Muscle of leg (tissue), 16 donors: ENCODE data around the gene KLF6. TPM values are rescaled to one million over a fixed set of nuclear protein-coding genes. Genes with fewer than 3 reads are reported as not detected.

Experiments
- DNase-seq: peaks from one replicate; pipeline ENCODE4 v3.0.0; 2013
- H3K27ac ChIP-seq: one replicate; pipeline ENCODE4 v1.5.1; 2013; ENCODE audit warnings: mild to moderate bottlenecking, low read length, control low read depth
- H3K27me3 ChIP-seq: one replicate; pipeline ENCODE4 v1.6.1; 2013; ENCODE audit warnings: low read length; ENCODE audit not compliant: control insufficient read depth, insufficient read depth
- H3K36me3 ChIP-seq: one replicate; pipeline ENCODE4 v1.6.1; 2013; ENCODE audit warnings: low read length; ENCODE audit not compliant: control insufficient read depth, insufficient read depth
- H3K4me1 ChIP-seq: one replicate; pipeline ENCODE4 v1.6.1; 2013; ENCODE audit warnings: low read length; ENCODE audit not compliant: control insufficient read depth, insufficient read depth
- H3K4me3 ChIP-seq: one replicate; pipeline ENCODE4 v1.5.1; 2013; ENCODE audit warnings: low read length, control low read depth
- H3K9me3 ChIP-seq: replicated peaks from 2 replicates; pipeline ENCODE4 v1.6.1; 2013; ENCODE audit warnings: low read depth, low read length; ENCODE audit not compliant: control insufficient read depth
- WGBS: methylation state at CpG from one replicate; pipeline ENCODE4 v1.1.5; 2013; ENCODE audit warnings: missing lambda C conversion rate; ENCODE audit not compliant: insufficient coverage; 5-methylcytosine and 5-hydroxymethylcytosine counted together
- long read RNA-seq, 11 donors: transcript quantifications; one replicate each; lab custom pipeline, GENCODE V29; 2026
- polyA plus RNA-seq, 8 donors: library from polyadenylated mRNA; unstranded; fragments of 120-200 nt; gene quantifications; one replicate each; pipeline versions ENCODE4 v1.2.1 to v1.2.3, GENCODE V29; 2013; ENCODE audit warnings: inconsistent platforms in 1 of 8, low replicate concordance in 1 of 8; ENCODE audit not compliant: insufficient read length in 8 of 8, insufficient read depth in 1 of 8
- total RNA-seq: library from RNA; stranded (reverse); fragments of 120-200 nt; gene quantifications from one replicate; pipeline ENCODE4 v1.2.4, GENCODE V29; 2013

The KLF6 gene
- 40.7 TPM for total RNA-seq
- 100 to 1,000 TPM in 1 of 8 donors, 10 to 100 TPM in 7; 82.7 to 139 (median 86.3) TPM for polyA plus RNA-seq
- long read RNA-seq, donor 1, full-length matches to known transcripts: 17 of 17 reads
- long read RNA-seq, donor 1, partial matches to known transcripts: 0 of 17 reads
- long read RNA-seq, donor 1, other reads (novel, unspliced or antisense): 0 of 17 reads
- long read RNA-seq, donor 2, full-length matches to known transcripts: 2 of 2 reads
- long read RNA-seq, donor 2, partial matches to known transcripts: 0 of 2 reads
- long read RNA-seq, donor 2, other reads (novel, unspliced or antisense): 0 of 2 reads
- long read RNA-seq, donor 3, full-length matches to known transcripts: 53 of 233 reads
- long read RNA-seq, donor 3, partial matches to known transcripts: 180 of 233 reads
- long read RNA-seq, donor 3, other reads (novel, unspliced or antisense): 0 of 233 reads
- long read RNA-seq, donor 4, full-length matches to known transcripts: 43 of 43 reads
- long read RNA-seq, donor 4, partial matches to known transcripts: 0 of 43 reads
- long read RNA-seq, donor 4, other reads (novel, unspliced or antisense): 0 of 43 reads
- long read RNA-seq, donor 5, full-length matches to known transcripts: 70 of 82 reads
- long read RNA-seq, donor 5, partial matches to known transcripts: 0 of 82 reads
- long read RNA-seq, donor 5, other reads (novel, unspliced or antisense): 12 of 82 reads
- long read RNA-seq, donor 6, full-length matches to known transcripts: 42 of 42 reads
- long read RNA-seq, donor 6, partial matches to known transcripts: 0 of 42 reads
- long read RNA-seq, donor 6, other reads (novel, unspliced or antisense): 0 of 42 reads
- long read RNA-seq, donor 7, full-length matches to known transcripts: 35 of 35 reads
- long read RNA-seq, donor 7, partial matches to known transcripts: 0 of 35 reads
- long read RNA-seq, donor 7, other reads (novel, unspliced or antisense): 0 of 35 reads
- long read RNA-seq, donor 8, full-length matches to known transcripts: 40 of 55 reads
- long read RNA-seq, donor 8, partial matches to known transcripts: 7 of 55 reads
- long read RNA-seq, donor 8, other reads (novel, unspliced or antisense): 8 of 55 reads
- long read RNA-seq, donor 9, full-length matches to known transcripts: 35 of 35 reads
- long read RNA-seq, donor 9, partial matches to known transcripts: 0 of 35 reads
- long read RNA-seq, donor 9, other reads (novel, unspliced or antisense): 0 of 35 reads
- long read RNA-seq, donor 10, full-length matches to known transcripts: 58 of 67 reads
- long read RNA-seq, donor 10, partial matches to known transcripts: 9 of 67 reads
- long read RNA-seq, donor 10, other reads (novel, unspliced or antisense): 0 of 67 reads
- long read RNA-seq, donor 11, full-length matches to known transcripts: 51 of 51 reads
- long read RNA-seq, donor 11, partial matches to known transcripts: 0 of 51 reads
- long read RNA-seq, donor 11, other reads (novel, unspliced or antisense): 0 of 51 reads

DNA sequence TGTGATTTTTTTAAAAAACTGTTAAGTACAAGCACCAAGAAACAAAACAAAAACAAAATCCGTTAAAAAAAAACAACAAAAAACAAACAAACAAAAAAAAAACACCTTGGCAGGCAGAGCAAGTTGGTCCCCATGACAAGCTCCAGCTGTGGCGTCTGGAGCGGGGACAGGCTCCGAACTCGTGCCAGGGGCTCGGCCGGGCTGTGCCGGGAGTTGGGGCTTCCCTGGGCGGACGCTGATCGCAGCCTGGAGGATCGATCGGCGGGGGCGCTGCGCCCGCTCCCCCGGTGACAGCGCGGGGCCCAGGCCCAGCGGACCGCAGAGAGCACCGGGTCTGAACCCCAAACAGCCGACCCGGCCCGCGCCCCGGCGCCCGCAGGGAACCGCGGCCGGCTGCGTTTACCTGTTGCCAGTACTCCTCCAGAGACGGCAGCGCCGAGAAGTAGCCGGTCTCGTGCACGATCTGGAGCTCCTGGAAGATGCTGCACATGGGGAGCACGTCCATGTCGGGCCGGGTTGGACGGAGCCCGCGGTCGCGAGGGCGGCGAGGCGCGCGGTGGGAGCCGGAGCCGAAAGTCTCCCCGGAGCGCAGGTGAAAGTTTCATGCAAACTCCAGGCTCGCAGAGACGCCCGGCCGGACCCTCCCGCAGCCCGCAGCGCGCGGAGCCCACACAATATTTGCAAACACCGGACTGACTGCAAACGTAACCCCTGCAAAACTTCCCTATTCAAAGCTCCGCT lies at the start of gene KLF6:
Gene KLF6, minus strand, starts transcription at position 700 of the 741 bp plus-strand sequence. Its CDS starts 195 bp downstream, at position 505.
- Histone ChIP-seq H3K27me3 (no peaks in the 10 kb centered on the region), H3K4me3 (peak within 1 kb of the TSS; percentile 96), H3K36me3 (peaks cover 29% of the 10 kb centered on the region), H3K4me1 (peaks cover 31% of the 10 kb centered on the region), H3K27ac (peak within 1 kb of the TSS; percentile 99), H3K9me3 (no peaks in the 10 kb centered on the region)
- DNase-seq: peak; percentile 71
- WGBS: under 1% methylated on average over 59 of the region's 69 CpGs

DNA sequence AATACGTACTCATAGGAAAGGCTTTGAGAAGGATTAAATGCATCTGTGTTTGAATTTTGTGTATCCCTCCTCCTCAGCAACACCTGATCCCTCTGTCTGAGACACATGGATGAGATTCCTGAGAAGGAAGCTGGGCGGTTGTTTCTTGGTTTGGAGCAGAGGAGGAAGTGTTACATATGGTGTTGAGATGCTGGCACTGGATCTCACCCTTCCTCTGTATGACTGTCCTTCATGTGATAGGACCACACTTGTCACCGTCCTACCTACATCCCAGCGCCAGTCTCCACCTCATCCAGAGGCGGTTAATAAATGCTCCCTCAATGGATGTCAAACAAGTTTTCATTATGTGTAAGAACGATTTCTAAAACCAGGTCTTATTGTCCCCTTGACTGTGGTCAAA lies 49.4 kb upstream of the KLF6 start:
- H3K27ac ChIP-seq: no peak overlapping the region
- H3K36me3 ChIP-seq: no peaks in the 10 kb centered on the region
- no peak for DNase-seq
- H3K27me3 ChIP-seq: no peaks in the 10 kb centered on the region
- H3K4me3 ChIP-seq: no peak overlapping the region
- H3K9me3 ChIP-seq: no peaks in the 10 kb centered on the region
- H3K4me1 ChIP-seq: peaks cover 8% of the 10 kb centered on the region
- WGBS: no CpG with 5 or more reads among the region's 6 CpGs

DNA sequence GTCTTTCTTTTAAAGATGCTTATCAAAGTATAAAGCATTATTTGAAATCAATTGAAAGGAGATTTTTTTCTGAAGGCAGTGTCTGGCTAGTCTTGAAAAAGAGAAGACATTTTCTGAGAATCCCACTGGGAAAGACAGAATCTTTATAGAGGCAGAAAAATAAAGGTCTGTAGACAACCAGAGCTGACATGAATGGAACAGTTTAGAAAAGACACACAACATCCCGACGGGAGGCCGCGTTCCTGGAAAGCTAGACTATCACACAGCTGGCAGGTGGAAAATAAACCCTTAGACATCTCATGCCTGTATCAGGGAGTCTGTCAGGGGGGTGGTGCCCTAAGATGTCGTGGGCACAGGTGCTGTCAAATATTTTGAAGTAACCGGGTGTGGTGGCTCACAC lies 48.0 kb upstream of the KLF6 start:
- Histone ChIP-seq H3K27me3 (no peaks in the 10 kb centered on the region), H3K9me3 (no peaks in the 10 kb centered on the region), H3K4me3 (no peak overlapping the region), H3K36me3 (no peaks in the 10 kb centered on the region), H3K27ac (no peak overlapping the region), H3K4me1 (peaks cover 12% of the 10 kb centered on the region)
- 93% methylated on average over 3 of the region's 6 CpGs for WGBS
- no peak for DNase-seq

DNA sequence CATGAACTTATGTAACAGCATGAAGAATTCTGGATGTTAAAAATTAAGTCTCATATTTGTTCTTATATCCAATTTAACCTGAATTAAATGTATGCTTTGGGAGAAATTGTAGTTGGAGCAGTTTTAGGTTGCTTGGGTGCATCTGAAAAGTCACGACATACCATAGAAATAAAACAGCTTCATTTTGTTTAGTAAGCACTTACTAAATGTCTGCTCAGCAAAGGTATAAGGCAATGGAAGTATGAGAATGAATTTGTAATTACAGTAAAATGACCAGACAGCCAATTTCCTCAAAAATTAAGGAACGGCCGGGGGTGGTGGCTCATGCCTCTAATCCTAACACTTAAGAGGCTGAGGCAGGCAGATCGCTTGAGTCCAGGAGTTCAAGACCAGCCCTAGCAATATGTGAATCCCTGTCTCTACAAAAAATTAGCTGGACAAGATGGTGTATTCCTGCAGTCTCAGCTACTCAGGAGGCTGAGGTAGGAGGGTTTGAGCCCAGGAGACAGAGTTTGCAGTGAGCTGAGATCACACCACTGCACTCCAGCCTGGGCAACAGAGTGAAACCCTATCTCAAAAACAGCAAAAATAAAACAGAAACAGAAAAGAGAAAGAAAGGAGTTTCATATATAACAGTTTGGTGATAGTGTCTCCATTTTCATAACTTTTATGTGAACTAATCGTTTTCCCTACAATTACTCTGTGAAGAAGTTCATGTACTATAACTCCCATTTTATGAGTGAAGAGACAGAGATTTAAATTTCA lies 47.2 kb upstream of the KLF6 start:
- Histone ChIP-seq H3K9me3 (no peaks in the 10 kb centered on the region), H3K27ac (no peak overlapping the region), H3K27me3 (no peaks in the 10 kb centered on the region), H3K4me3 (no peak overlapping the region), H3K4me1 (peaks cover 20% of the 10 kb centered on the region), H3K36me3 (no peaks in the 10 kb centered on the region)
- no peak for DNase-seq
- 79% methylated on average over 3 of the region's 5 CpGs for WGBS

DNA sequence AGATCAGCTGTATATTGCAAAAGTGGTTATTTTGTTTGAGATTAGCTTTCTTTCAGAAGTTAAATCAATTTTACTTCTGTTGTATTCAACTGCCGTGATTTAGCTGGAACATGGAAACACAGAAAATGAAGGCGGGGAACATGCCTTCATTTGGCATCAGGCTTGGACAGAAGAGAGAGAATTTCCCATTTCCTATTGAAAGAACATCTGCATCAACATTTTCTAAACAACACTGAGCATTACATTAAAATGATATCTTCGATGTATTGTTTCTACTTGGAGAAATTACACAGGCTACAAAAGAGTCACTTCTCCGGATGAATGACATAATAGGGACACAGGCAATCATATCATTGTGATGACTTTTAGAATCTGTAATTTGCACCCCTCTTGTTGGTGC lies 46.6 kb upstream of the KLF6 start:
- Histone ChIP-seq H3K9me3 (no peaks in the 10 kb centered on the region), H3K4me3 (no peak overlapping the region), H3K4me1 (peaks cover 20% of the 10 kb centered on the region), H3K27me3 (no peaks in the 10 kb centered on the region), H3K27ac (no peak overlapping the region), H3K36me3 (no peaks in the 10 kb centered on the region)
- WGBS: no CpG with 5 or more reads among the region's 4 CpGs
- no peak for DNase-seq

DNA sequence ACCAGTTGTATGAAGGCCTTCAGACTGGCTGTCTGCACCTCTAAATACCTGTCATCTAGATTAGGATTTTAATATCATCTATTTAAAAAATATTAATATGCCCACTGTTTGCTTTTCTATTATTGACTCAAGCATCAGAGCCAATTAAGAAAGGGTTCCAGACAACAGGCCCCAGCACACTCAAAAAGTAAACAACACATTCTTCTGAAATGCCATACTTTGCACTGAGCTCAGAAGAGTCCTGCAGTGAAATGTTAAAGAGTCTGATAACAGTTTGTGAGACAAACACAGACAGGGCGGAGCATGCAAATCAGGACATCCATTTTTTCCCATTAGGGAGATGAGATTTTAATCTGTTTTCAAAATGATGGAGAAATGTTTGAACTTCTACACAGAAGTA lies 45.9 kb upstream of the KLF6 start:
- peaks cover 26% of the 10 kb centered on the region for H3K4me1 ChIP-seq
- no CpG with 5 or more reads among the region's 1 CpG for WGBS
- H3K36me3 ChIP-seq: no peaks in the 10 kb centered on the region
- H3K27ac ChIP-seq: no peak overlapping the region
- H3K4me3 ChIP-seq: no peak overlapping the region
- H3K9me3 ChIP-seq: no peaks in the 10 kb centered on the region
- DNase-seq: no peak
- H3K27me3 ChIP-seq: no peaks in the 10 kb centered on the region

DNA sequence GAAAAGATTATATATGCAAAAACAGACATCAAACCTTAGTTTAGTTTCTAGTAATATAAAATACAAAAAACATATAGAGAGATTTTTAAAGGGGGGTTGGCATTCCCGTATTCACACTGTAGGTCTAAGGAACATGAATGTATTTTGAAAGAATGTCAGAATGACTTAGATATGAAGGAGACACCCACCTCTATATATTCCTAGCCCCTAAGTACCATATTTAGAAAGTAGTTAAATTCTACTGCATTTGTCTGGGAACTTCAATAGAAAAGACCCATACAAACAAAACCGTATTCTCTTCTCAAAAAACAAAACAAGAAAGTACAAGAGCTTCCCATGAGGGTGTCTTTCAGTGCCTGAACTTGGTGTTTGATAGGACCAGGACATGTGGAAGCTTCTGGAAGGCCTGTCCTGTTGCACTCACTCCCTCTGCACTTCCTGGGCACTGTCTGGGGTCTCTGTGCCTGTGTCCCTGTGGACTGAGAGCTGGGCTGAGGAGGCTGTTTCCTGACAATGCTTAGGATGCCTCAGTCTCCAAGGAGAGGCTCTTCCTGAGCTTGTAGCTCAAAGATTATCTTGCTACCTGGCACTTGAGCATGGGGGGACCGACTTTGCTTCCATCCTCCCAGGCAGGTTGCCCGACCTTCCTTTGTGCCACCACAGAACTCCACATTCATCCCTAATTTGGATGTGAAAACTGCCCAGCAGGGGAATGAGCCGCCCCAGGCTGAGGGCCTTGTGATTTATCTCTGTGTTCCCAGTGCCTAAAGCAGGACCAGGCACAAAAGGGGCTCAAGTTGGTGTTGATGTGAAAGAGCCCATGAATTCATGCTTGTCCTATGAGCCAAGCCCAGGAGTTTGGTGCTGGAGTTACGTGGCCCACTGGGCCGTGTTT lies 44.4 kb upstream of the KLF6 start:
- H3K27me3 ChIP-seq: no peaks in the 10 kb centered on the region
- H3K9me3 ChIP-seq: no peaks in the 10 kb centered on the region
- peaks cover 34% of the 10 kb centered on the region for H3K4me1 ChIP-seq
- H3K27ac ChIP-seq: peak overlapping the region; percentile 86
- peak overlapping the region; percentile 35 for H3K4me3 ChIP-seq
- no peaks in the 10 kb centered on the region for H3K36me3 ChIP-seq
- WGBS: 92% methylated on average over 3 of the region's 7 CpGs
- DNase-seq: no peak
